Activated T-helper 17 cell treated with anti-CD3 and anti-CD28 coated beads, Interleukin-2, amount 50 U/mL, for 72 hours (primary cell): ENCODE measurements around the gene SLC19A2. TPM values are rescaled to one million over a fixed set of nuclear protein-coding genes. Genes with fewer than 3 reads are reported as not detected.
A peak's percentile ranks its signal among the peaks of the same experiment; 100 is the strongest.

Source experiments
- ATAC-seq: fragments of 150-1000 bp; cut with Tn5 transposase; replicated peaks from 2 replicates; pipeline ENCODE4 v1.10.0; 2021; ENCODE audit warnings: mild to moderate bottlenecking, moderate library complexity
- H3K27ac Mint-ChIP-seq: one replicate; pipeline ENCODE4 v1.8.0; 2022; ENCODE audit warnings: mixed read lengths
- H3K27me3 Mint-ChIP-seq: one replicate; pipeline ENCODE4 v1.8.0; 2022; ENCODE audit warnings: mixed read lengths
- H3K36me3 Mint-ChIP-seq: one replicate; pipeline ENCODE4 v1.8.0; 2022; ENCODE audit warnings: low read depth, mild to moderate bottlenecking, mixed read lengths
- H3K4me1 Mint-ChIP-seq: one replicate; pipeline ENCODE4 v1.8.0; 2022; ENCODE audit warnings: mixed read lengths
- H3K4me3 Mint-ChIP-seq: one replicate; pipeline ENCODE4 v1.8.0; 2022; ENCODE audit warnings: mild to moderate bottlenecking, mixed read lengths
- H3K9me3 Mint-ChIP-seq: one replicate; pipeline ENCODE4 v1.8.0; 2022; ENCODE audit warnings: mixed read lengths
- total RNA-seq, 2 donors: library from RNA; stranded (reverse); gene quantifications; one replicate each; pipeline ENCODE4 v1.2.3, GENCODE V29; 2022

The SLC19A2 gene
- total RNA-seq, 2 donors from 2014 or later = 9.1 to 13.9 TPM

DNA sequence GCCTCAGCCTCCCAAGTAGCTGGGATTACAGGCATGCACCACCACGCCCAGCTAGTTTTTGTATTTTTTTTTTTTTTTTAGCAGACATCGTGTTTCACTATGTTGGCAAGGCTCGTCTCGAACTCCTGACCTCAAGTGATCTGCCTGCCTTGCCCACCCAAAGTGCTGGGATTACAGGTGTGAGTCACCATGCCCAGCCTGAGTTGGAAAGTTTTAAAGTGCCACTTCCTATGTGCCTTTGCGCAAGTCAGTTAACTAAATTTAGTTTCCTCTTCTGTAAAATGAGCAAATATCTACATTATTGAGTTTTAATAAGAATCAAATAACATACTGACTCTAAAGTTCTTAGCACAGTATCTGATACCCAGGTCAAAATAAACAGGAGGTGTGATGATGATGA lies 12.4 kb downstream of the SLC19A2 start:
- no peaks in the 10 kb centered on the region for H3K9me3 Mint-ChIP-seq
- H3K36me3 Mint-ChIP-seq = peaks cover 30% of the 10 kb centered on the region
- no peak overlapping the region for H3K27ac Mint-ChIP-seq
- no peak for ATAC-seq
- no peaks in the 10 kb centered on the region for H3K4me1 Mint-ChIP-seq
- H3K4me3 Mint-ChIP-seq = no peak overlapping the region
- H3K27me3 Mint-ChIP-seq = no peaks in the 10 kb centered on the region

- Mint-ChIP-seq H3K36me3 (peaks cover 30% of the 10 kb centered on the region), H3K4me1 (no peaks in the 10 kb centered on the region), H3K4me3 (no peak overlapping the region), H3K27ac (no peak overlapping the region), H3K27me3 (no peaks in the 10 kb centered on the region), H3K9me3 (no peaks in the 10 kb centered on the region)
- no peak for ATAC-seq
These were observed 13.0 kb downstream of the SLC19A2 start for GRCh38 chr1:169472738-169473137.

DNA sequence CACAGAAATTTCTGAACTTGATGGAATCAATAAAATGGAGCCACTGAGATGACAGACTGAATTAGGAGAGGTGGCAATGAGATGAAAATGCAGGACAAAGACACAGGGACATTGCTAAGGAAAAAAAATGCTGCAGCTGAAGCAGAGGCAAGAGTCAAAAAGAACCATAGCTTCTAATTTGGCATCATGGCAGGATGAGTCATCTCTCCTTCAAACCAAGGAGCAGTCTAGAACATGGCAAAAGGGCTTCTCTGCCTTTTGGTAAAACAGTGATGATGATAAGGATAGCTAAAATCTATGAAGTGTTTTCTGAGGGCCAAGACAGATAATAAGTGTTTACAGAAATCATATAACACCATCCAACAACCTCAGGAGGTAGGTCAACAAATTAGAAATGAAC lies 16.8 kb downstream of the SLC19A2 start:
- Mint-ChIP-seq H3K4me1 (no peaks in the 10 kb centered on the region), H3K27ac (no peak overlapping the region), H3K9me3 (no peaks in the 10 kb centered on the region), H3K4me3 (no peak overlapping the region), H3K36me3 (peaks cover 34% of the 10 kb centered on the region), H3K27me3 (no peaks in the 10 kb centered on the region)
- ATAC-seq = no peak

GRCh38 chr1:169466259-169467230 lies 19.2 kb downstream of the SLC19A2 start:
- Mint-ChIP-seq H3K4me3 (no peak overlapping the region), H3K27me3 (no peaks in the 10 kb centered on the region), H3K27ac (no peak overlapping the region), H3K36me3 (peaks cover 34% of the 10 kb centered on the region), H3K9me3 (no peaks in the 10 kb centered on the region), H3K4me1 (peaks cover under 1% of the 10 kb centered on the region)
- ATAC-seq = no peak

- Mint-ChIP-seq H3K4me3 (no peak overlapping the region), H3K9me3 (no peaks in the 10 kb centered on the region), H3K4me1 (peaks cover 8% of the 10 kb centered on the region), H3K27ac (no peak overlapping the region), H3K27me3 (peaks cover 6% of the 10 kb centered on the region), H3K36me3 (peaks cover 34% of the 10 kb centered on the region)
- ATAC-seq = no peak
These were observed 20.5 kb downstream of the SLC19A2 start for GRCh38 chr1:169465281-169465680.

DNA sequence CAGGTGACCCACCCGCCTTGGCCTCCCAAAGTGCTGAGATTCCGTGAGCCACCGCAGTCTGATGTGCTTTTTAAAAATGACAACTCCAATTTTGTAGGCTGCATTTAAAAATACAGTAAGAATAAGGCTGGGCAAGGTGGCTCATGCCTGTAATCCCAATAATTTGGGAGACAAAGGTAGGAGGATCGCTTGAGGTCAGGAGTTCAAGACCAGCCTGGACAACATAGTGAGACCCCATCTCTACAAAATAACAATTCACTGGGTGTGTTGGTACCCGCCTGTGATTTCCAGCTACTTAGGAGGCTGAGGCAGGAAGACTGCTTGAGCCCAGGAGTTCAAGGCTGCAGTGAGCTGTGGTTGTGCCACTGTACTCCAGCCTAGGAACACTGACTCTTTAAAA lies 23.4 kb downstream of the SLC19A2 start:
- Mint-ChIP-seq H3K27ac (no peak overlapping the region), H3K9me3 (peaks cover under 1% of the 10 kb centered on the region), H3K27me3 (peaks cover 6% of the 10 kb centered on the region), H3K36me3 (peaks cover 18% of the 10 kb centered on the region), H3K4me1 (peaks cover 8% of the 10 kb centered on the region), H3K4me3 (no peak overlapping the region)
- no peak for ATAC-seq

- H3K4me3 Mint-ChIP-seq = peak overlapping the region; percentile 43
- peaks cover 8% of the 10 kb centered on the region for H3K4me1 Mint-ChIP-seq
- peak; percentile 87 for ATAC-seq
- peak overlapping the region; percentile 53 for H3K27ac Mint-ChIP-seq
- peaks cover 12% of the 10 kb centered on the region for H3K36me3 Mint-ChIP-seq
- H3K27me3 Mint-ChIP-seq = peaks cover 6% of the 10 kb centered on the region
- H3K9me3 Mint-ChIP-seq = peaks cover 7% of the 10 kb centered on the region
These were observed 24.2 kb downstream of the SLC19A2 start for GRCh38 chr1:169461390-169462000.

DNA sequence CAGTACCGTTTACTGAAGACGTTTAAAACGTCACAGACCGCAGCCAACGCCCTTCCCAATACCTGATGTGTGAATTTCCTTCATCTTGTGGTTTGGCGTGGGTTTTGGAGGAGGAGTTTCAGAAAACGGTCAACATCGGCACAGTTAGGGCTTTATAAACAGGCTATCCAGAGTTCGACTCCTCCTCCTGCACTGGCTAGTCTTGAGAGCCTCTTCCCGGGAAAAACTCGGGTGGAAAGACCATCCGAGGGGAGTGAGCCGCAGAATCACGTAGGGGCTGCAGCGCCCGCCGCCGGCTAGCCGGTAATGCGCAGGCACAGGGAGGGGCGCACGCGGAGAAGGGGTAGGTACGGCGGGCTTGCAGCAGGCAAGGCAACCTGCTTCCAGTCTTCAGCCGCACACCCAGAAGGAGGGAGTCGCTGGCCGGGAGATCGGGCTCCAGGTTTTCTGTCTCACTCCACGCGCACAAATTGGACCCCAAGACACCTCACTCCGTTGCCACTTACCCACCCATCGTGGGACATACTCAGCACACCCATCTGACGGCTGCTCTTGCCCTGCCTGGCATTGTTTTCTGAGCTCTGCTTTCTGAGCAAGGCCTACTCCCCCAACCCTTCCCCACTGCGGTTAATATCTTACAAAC lies 25.4 kb downstream of the SLC19A2 start:
- peak overlapping the region; percentile 43 for H3K4me3 Mint-ChIP-seq
- no peak overlapping the region for H3K27ac Mint-ChIP-seq

GRCh38 chr1:169457443-169457842 lies 28.3 kb downstream of the SLC19A2 start:
- H3K27me3 Mint-ChIP-seq = peaks cover 12% of the 10 kb centered on the region
- H3K4me3 Mint-ChIP-seq = no peak overlapping the region
- no peak for ATAC-seq
- H3K4me1 Mint-ChIP-seq = peaks cover 8% of the 10 kb centered on the region
- no peaks in the 10 kb centered on the region for H3K36me3 Mint-ChIP-seq
- no peak overlapping the region for H3K27ac Mint-ChIP-seq
- peaks cover 7% of the 10 kb centered on the region for H3K9me3 Mint-ChIP-seq

More for the DNA sequence above, 25.4 kb downstream of the SLC19A2 start:
- peaks cover 7% of the 10 kb centered on the region for H3K9me3 Mint-ChIP-seq
- H3K36me3 Mint-ChIP-seq = peaks cover 2% of the 10 kb centered on the region
- peaks cover 6% of the 10 kb centered on the region for H3K27me3 Mint-ChIP-seq
- H3K4me1 Mint-ChIP-seq = peaks cover 8% of the 10 kb centered on the region
- peak; percentile 54 for ATAC-seq

DNA sequence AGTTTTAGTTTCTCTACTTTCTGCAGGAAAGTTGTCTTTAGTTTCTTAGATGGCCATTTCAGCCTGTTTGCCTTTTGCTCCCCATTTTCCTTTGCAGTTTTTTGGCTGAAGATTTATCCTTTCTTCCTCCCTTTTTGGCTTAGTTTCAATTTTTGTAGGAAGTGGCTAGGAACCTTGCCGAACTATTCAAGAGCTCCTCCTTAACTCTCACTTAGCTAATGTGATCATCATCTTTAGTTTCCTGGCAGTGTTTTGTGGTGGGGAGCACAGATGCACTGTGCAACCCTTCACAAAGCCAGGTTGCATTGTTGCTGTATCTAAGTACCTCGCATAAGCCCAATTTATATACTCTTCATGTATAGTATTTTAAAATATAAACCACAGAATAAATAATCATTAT lies 29.7 kb downstream of the SLC19A2 start:
- Mint-ChIP-seq H3K4me3 (no peak overlapping the region), H3K4me1 (peaks cover 2% of the 10 kb centered on the region), H3K27ac (no peak overlapping the region), H3K9me3 (peaks cover 7% of the 10 kb centered on the region), H3K36me3 (no peaks in the 10 kb centered on the region), H3K27me3 (peaks cover 11% of the 10 kb centered on the region)
- no peak for ATAC-seq

GRCh38 chr1:169452921-169453320 lies 32.8 kb downstream of the SLC19A2 start:
- ATAC-seq = no peak
- Mint-ChIP-seq H3K36me3 (no peaks in the 10 kb centered on the region), H3K4me3 (no peak overlapping the region), H3K27ac (no peak overlapping the region), H3K9me3 (peaks cover 7% of the 10 kb centered on the region), H3K4me1 (no peaks in the 10 kb centered on the region), H3K27me3 (peaks cover 19% of the 10 kb centered on the region)

GRCh38 chr1:169451218-169451824 lies 34.4 kb downstream of the SLC19A2 start:
- ATAC-seq = no peak
- peaks cover 19% of the 10 kb centered on the region for H3K27me3 Mint-ChIP-seq

GRCh38 chr1:169443923-169444322 lies 41.8 kb downstream of the SLC19A2 start:
- H3K36me3 Mint-ChIP-seq = no peaks in the 10 kb centered on the region
- H3K4me3 Mint-ChIP-seq = no peak overlapping the region
- no peaks in the 10 kb centered on the region for H3K9me3 Mint-ChIP-seq
- H3K27me3 Mint-ChIP-seq = peaks cover 11% of the 10 kb centered on the region
- H3K4me1 Mint-ChIP-seq = no peaks in the 10 kb centered on the region
- no peak overlapping the region for H3K27ac Mint-ChIP-seq
- no peak for ATAC-seq

More at GRCh38 chr1:169451218-169451824, 34.4 kb downstream of the SLC19A2 start:
- no peak overlapping the region for H3K4me3 Mint-ChIP-seq
- H3K36me3 Mint-ChIP-seq = no peaks in the 10 kb centered on the region
- no peak overlapping the region for H3K27ac Mint-ChIP-seq
- no peaks in the 10 kb centered on the region for H3K9me3 Mint-ChIP-seq
- no peaks in the 10 kb centered on the region for H3K4me1 Mint-ChIP-seq

GRCh38 chr1:169427081-169427641 lies 58.6 kb downstream of the SLC19A2 start, which contains the start of gene CCDC181:
Gene CCDC181 (minus strand): TSS chr1:169427474. CDS start chr1:169424927, 2,547 bp downstream.
- Mint-ChIP-seq H3K9me3 (no peaks in the 10 kb centered on the region), H3K27ac (peak within 1 kb of the TSS; percentile 58)
- ATAC-seq = peak; percentile 96

More at GRCh38 chr1:169427081-169427641, 58.6 kb downstream of the SLC19A2 start, which contains the start of gene CCDC181:
- Mint-ChIP-seq H3K4me1 (peaks cover 7% of the 10 kb centered on the region), H3K4me3 (peak within 1 kb of the TSS; percentile 79), H3K27me3 (peaks cover 67% of the 10 kb centered on the region), H3K36me3 (no peaks in the 10 kb centered on the region)
